HG03045 (cell line): ENCODE data around the gene ABLIM3.

Experiments
- ATAC-seq: cut with Tn5 transposase; IDR thresholded peaks from one replicate; pipeline ENCODE4 v1.9.1; 2021; ENCODE audit warnings: mild to moderate bottlenecking, moderate library complexity; ENCODE audit not compliant: unreplicated experiment

ABLIM3 gene

GRCh38 chr5:149132474-149132873 is 8.8 kb upstream of the ABLIM3 start:
- ATAC-seq: no peak

- ATAC-seq: no peak
Measured at GRCh38 chr5:149133795-149134777, 7.2 kb upstream of the ABLIM3 start.

GRCh38 chr5:149134778-149135500 is 6.4 kb upstream of the ABLIM3 start:
- ATAC-seq: no peak

- no peak for ATAC-seq
Measured at GRCh38 chr5:149135536-149136201, 5.6 kb upstream of the ABLIM3 start.

- no peak for ATAC-seq
Measured at GRCh38 chr5:149138182-149138923, 2.9 kb upstream of the ABLIM3 start.

- no peak for ATAC-seq
Measured at GRCh38 chr5:149140197-149141002, 893 bp upstream of the ABLIM3 start.

- no peak for ATAC-seq
Measured at GRCh38 chr5:149141957-149142851, 911 bp downstream of the ABLIM3 start.

- no peak for ATAC-seq
Measured at GRCh38 chr5:149143470-149143869, 2.2 kb downstream of the ABLIM3 start.

GRCh38 chr5:149144637-149145036 is 3.3 kb downstream of the ABLIM3 start:
- no peak for ATAC-seq

GRCh38 chr5:149145138-149145537 is 3.8 kb downstream of the ABLIM3 start:
- ATAC-seq: no peak

GRCh38 chr5:149147676-149148075 is 6.4 kb downstream of the ABLIM3 start:
- ATAC-seq: no peak

GRCh38 chr5:149149942-149150341 is 8.6 kb downstream of the ABLIM3 start:
- no peak for ATAC-seq

- ATAC-seq: no peak
Measured at GRCh38 chr5:149150457-149150856, 9.2 kb downstream of the ABLIM3 start.

GRCh38 chr5:149151717-149152116 is 10.4 kb downstream of the ABLIM3 start:
- no peak for ATAC-seq

- ATAC-seq: no peak
Measured at GRCh38 chr5:149152317-149152746, 11.0 kb downstream of the ABLIM3 start.

GRCh38 chr5:149153193-149153750 is 12.0 kb downstream of the ABLIM3 start:
- no peak for ATAC-seq

- no peak for ATAC-seq
Measured at GRCh38 chr5:149153751-149154610, 12.7 kb downstream of the ABLIM3 start.

- ATAC-seq: no peak
Measured at GRCh38 chr5:149154650-149155049, 13.4 kb downstream of the ABLIM3 start.
